ENCODE data around the gene CAVIN3. TPM values are rescaled to one million over a fixed set of nuclear protein-coding genes. Genes with fewer than 3 reads are reported as not detected.

Gene CAVIN3
- total and polyA plus RNA-seq, 2 of the 4 experiments (the other 2 are of a cell fraction), result 112 to 185 TPM

DNA sequence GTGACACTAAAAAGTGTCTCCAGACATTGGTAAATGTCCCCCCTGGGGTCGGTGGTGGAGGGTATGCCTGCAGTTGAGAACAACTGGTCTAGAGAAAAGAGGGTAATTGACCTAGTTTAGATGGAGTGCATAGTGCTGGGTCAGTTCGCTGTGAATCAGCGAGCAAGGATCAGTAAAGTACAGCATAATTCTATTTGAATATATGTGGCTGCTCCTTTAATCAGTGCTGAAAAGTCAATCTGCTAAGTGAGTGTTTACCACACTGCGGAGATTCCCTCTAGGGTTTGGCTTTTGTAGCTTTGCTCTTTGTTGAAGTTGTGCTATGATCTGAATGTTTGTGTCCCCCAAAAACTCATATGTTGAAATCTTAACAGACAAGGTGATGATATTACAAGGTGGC is 15.0 kb downstream of the CAVIN3 start:
- Histone ChIP-seq H3K4ac (ENCODE audit: low read depth, low read length) (no peak overlapping the region), H2AK5ac (ENCODE audit: low read depth, low read length) (no peak overlapping the region), H3K27me3 (ENCODE audit: control insufficient read depth, insufficient read depth, low read length) (peaks cover 2% of the 10 kb centered on the region; the same call in 1 of the 2 replicates), H3K56ac (ENCODE audit: extremely low read depth, insufficient read depth, low read length) (no peak overlapping the region), H3K4me2 (ENCODE audit: low read depth, low read length) (no peak overlapping the region), H3K79me1 (ENCODE audit: low read depth in 1 of 2, low read length in 2 of 2) (no peaks in the 10 kb centered on the region), H3K4me3 (ENCODE audit: insufficient read depth, low read depth, low read length) (no peak overlapping the region), H3K23ac (ENCODE audit: low read depth, low read length) (no peak overlapping the region), H2BK15ac (ENCODE audit: low read depth, low read length) (no peak overlapping the region), H3K9me1 (ENCODE audit: insufficient read depth, low read length) (no peaks in the 10 kb centered on the region), H3K9me3 (ENCODE audit: control insufficient read depth, insufficient read depth, low read length) (no peaks in the 10 kb centered on the region), H3K36me3 (ENCODE audit: control insufficient read depth, insufficient read depth, low read length) (no peaks in the 10 kb centered on the region), H2BK5ac (ENCODE audit: low read depth, low read length, poor library complexity, severe bottlenecking) (no peak overlapping the region), H3K4me1 (ENCODE audit: control insufficient read depth, insufficient read depth, low read length) (peaks cover 1% of the 10 kb centered on the region; the same call in 1 of the 2 replicates), H3K9ac (ENCODE audit: low read depth, low read length) (no peak overlapping the region), H4K5ac (ENCODE audit: low read depth, low read length) (no peak overlapping the region), H4K8ac (ENCODE audit: low read depth in 2 of 2, low read length in 2 of 2) (no peak overlapping the region), H2AFZ (replicated peaks; ENCODE audit: low read length, poor library complexity) (no peak overlapping the region), H3K27ac (ENCODE audit: insufficient read depth, low read length) (no peak overlapping the region), H3K18ac (ENCODE audit: low read depth, low read length) (no peak overlapping the region), H3K14ac (replicated peaks; ENCODE audit: low read depth, low read length) (no peak overlapping the region), H2BK20ac (ENCODE audit: low read depth, low read length) (no peak overlapping the region), H2BK120ac (ENCODE audit: low read depth, low read length) (no peak overlapping the region), H4K91ac (ENCODE audit: insufficient read depth, low read depth, low read length) (no peak overlapping the region), H4K20me1 (ENCODE audit: insufficient read depth, low read length) (no peaks in the 10 kb centered on the region), H2AK9ac (replicated peaks; ENCODE audit: low read depth, low read length, poor library complexity) (no peak overlapping the region)
- TF ChIP-seq CHD1 (IDR thresholded peaks at IDR 0.05; ENCODE audit: low read depth, low read length) (no peak), FOS (IDR thresholded peaks at IDR 0.05; ENCODE audit: low read depth, low read length) (no peak), RAD21 (IDR thresholded peaks at IDR 0.05; ENCODE audit: low read length) (no peak), RFX5 (IDR thresholded peaks at IDR 0.05; ENCODE audit: low read depth, low read length) (no peak), MXI1 (IDR thresholded peaks at IDR 0.05; ENCODE audit: borderline replicate concordance, low read depth, low read length) (no peak), MAFK (IDR thresholded peaks at IDR 0.05; ENCODE audit: low read depth, low read length) (no peak), BHLHE40 (IDR thresholded peaks at IDR 0.05; ENCODE audit: low read depth, low read length) (no peak), RCOR1 (IDR thresholded peaks at IDR 0.05; ENCODE audit: insufficient replicate concordance, low read length) (no peak), NFE2L2 (IDR thresholded peaks at IDR 0.05; ENCODE audit: low read depth, low read length) (no peak), CTCF (conservative IDR thresholded peaks at IDR 0.05; ENCODE audit: low read depth, low read length) (no peak), POLR2A (IDR thresholded peaks at IDR 0.05; ENCODE audit: low read depth, low read length) (no peak), ELK1 (IDR thresholded peaks at IDR 0.05; ENCODE audit: borderline replicate concordance, low read depth, low read length) (no peak), SMC3 (IDR thresholded peaks at IDR 0.05; ENCODE audit: low read depth, low read length) (no peak), MAZ (IDR thresholded peaks at IDR 0.05; ENCODE audit: borderline replicate concordance, low read depth, low read length) (no peak), CEBPB (IDR thresholded peaks at IDR 0.05; ENCODE audit: low read depth, low read length) (no peak), USF2 (IDR thresholded peaks at IDR 0.05; ENCODE audit: low read depth, low read length) (no peak)
- CTCF ChIA-PET, result interaction anchor here (1.0 kb wide), 1 partner anchor 9 kb away, joined by 3 read pairs; no protein-coding TSS in a partner anchor
- no TSS peak for BruUV-seq (replicated peaks)
- in situ Hi-C loops (cut with MboI; ENCODE audit: low sequenced_read_pairs), result loop anchor here (25.0 kb wide), 1 partner anchor 693 kb away; no protein-coding TSS in a partner anchor
- DNase-seq (no peak), ATAC-seq (ENCODE audit: low read depth) (no peak)
- no CpG with 5 or more reads among the region's 4 CpGs for WGBS, 2 experiments (ENCODE audit: extremely low coverage in 2 of 2, insufficient read length in 1 of 2)
- intact Hi-C loops (cut with micrococcal nuclease), result no loop called here
- POLR2A ChIA-PET (ENCODE audit: unreplicated experiment), result interaction anchor here (0.6 kb wide), 1 partner anchor 14 kb away, joined by 4 read pairs; no protein-coding TSS in a partner anchor
- dilution Hi-C loops (cut with HindIII; ENCODE audit: low sequenced_read_pairs, unreplicated experiment), result no loop called here
